IMR-90 (cell line): Measurements from ENCODE around the gene USH1G. TPM values are rescaled to one million over a fixed set of nuclear protein-coding genes. Genes with fewer than 3 reads are reported as not detected.

ENCODE experiments used
- ATAC-seq: fragments of 200-7000 bp; cut with Tn5 transposase; 2 replicates; pipeline ENCODE4 v1.9.1; 2020; ENCODE audit warnings: low read depth, mild to moderate bottlenecking, moderate library complexity
- BruUV-seq: library from RNA; stranded (reverse); fragments of 400-500 nt; replicated peaks from 2 replicates; lab custom pipeline; 2021; lab: Mats Ljungman, UMichigan
- CTCF ChIA-PET: fragments of 300-600 bp; formaldehyde crosslinking; extraction: SDS; loops from one replicate; lab custom pipeline; 2021; ENCODE audit warnings: antibody characterized with exemption; lab: Yijun Ruan, JAX
- POLR2A ChIA-PET: fragments of 300-600 bp; sonication (Branson Sonifier 250); formaldehyde crosslinking; loops from one replicate; lab custom pipeline; 2022; ENCODE audit warnings: antibody characterized with exemption; ENCODE audit not compliant: unreplicated experiment; lab: Charles Lee
- DNase-seq: peaks from one replicate; pipeline ENCODE4 v3.0.0; 2013
- H2AFZ ChIP-seq: replicated peaks from 2 replicates; pipeline ENCODE3; 2013; ENCODE audit warnings: low read length, mild to moderate bottlenecking; ENCODE audit not compliant: poor library complexity
- H2AK5ac ChIP-seq: 2 replicates; pipeline ENCODE4 v1.6.1; 2013; ENCODE audit warnings: low read depth, low read length, inconsistent platforms
- H2AK9ac ChIP-seq: replicated peaks from 2 replicates; pipeline ENCODE3; 2013; ENCODE audit warnings: mild to moderate bottlenecking, low read depth, low read length, moderate library complexity; ENCODE audit not compliant: poor library complexity
- H2BK120ac ChIP-seq: 2 replicates; pipeline ENCODE4 v1.6.1; 2013; ENCODE audit warnings: low read depth, low read length, inconsistent platforms
- H2BK15ac ChIP-seq: 3 replicates; pipeline ENCODE4 v1.6.1; 2013; ENCODE audit warnings: low read depth, low read length, inconsistent platforms
- H2BK20ac ChIP-seq: 2 replicates; pipeline ENCODE4 v1.6.1; 2013; ENCODE audit warnings: low read depth, mild to moderate bottlenecking, inconsistent platforms, low read length, moderate library complexity
- H2BK5ac ChIP-seq: 2 replicates; pipeline ENCODE4 v1.6.1; 2013; ENCODE audit warnings: mild to moderate bottlenecking, low read depth, low read length, inconsistent platforms; ENCODE audit not compliant: poor library complexity, severe bottlenecking
- H3K14ac ChIP-seq: replicated peaks from 2 replicates; pipeline ENCODE4 v1.6.1; 2013; ENCODE audit warnings: low read depth, low read length, inconsistent platforms
- H3K18ac ChIP-seq: 2 replicates; pipeline ENCODE4 v1.6.1; 2013; ENCODE audit warnings: low read depth, low read length, control low read depth
- H3K23ac ChIP-seq: 2 replicates; pipeline ENCODE4 v1.6.1; 2013; ENCODE audit warnings: low read depth, low read length, inconsistent platforms
- H3K27ac ChIP-seq: 2 replicates; pipeline ENCODE4 v1.5.1; 2013; ENCODE audit warnings: mild to moderate bottlenecking, control low read depth, low read length; ENCODE audit not compliant: insufficient read depth
- H3K27me3 ChIP-seq: 2 replicates; pipeline ENCODE4 v1.6.1; 2013; ENCODE audit warnings: low read length; ENCODE audit not compliant: control insufficient read depth, insufficient read depth
- H3K36me3 ChIP-seq: 2 replicates; pipeline ENCODE4 v1.6.1; 2013; ENCODE audit warnings: low read length, mixed read lengths; ENCODE audit not compliant: control insufficient read depth, insufficient read depth
- H3K4ac ChIP-seq: 2 replicates; pipeline ENCODE4 v1.6.1; 2013; ENCODE audit warnings: low read depth, low read length, inconsistent platforms
- H3K4me1 ChIP-seq: 2 replicates; pipeline ENCODE4 v1.6.1; 2013; ENCODE audit warnings: low read length, mixed read lengths; ENCODE audit not compliant: control insufficient read depth, insufficient read depth
- H3K4me2 ChIP-seq: 2 replicates; pipeline ENCODE4 v1.6.1; 2013; ENCODE audit warnings: low read depth, mild to moderate bottlenecking, control low read depth, low read length, moderate library complexity
- H3K4me3 ChIP-seq: 2 replicates; pipeline ENCODE4 v1.5.1; 2013; ENCODE audit warnings: low read depth, mild to moderate bottlenecking, control low read depth, low read length, moderate library complexity; ENCODE audit not compliant: insufficient read depth
- H3K56ac ChIP-seq: 2 replicates; pipeline ENCODE4 v1.6.1; 2013; ENCODE audit warnings: low read length, inconsistent platforms; ENCODE audit not compliant: insufficient read depth; ENCODE audit errors: extremely low read depth
- H3K79me1 ChIP-seq, 2 experiments: 2 replicates each; pipeline ENCODE4 v1.6.1; 2013; ENCODE audit warnings: low read length in 2 of 2, inconsistent platforms in 1 of 2, low read depth in 1 of 2
- H3K9ac ChIP-seq: 2 replicates; pipeline ENCODE4 v1.6.1; 2013; ENCODE audit warnings: low read depth, low read length, control low read depth
- H3K9me1 ChIP-seq: 2 replicates; pipeline ENCODE4 v1.6.1; 2013; ENCODE audit warnings: low read length, inconsistent platforms; ENCODE audit not compliant: insufficient read depth
- H3K9me3 ChIP-seq: 2 replicates; pipeline ENCODE4 v1.6.1; 2013; ENCODE audit warnings: low read length; ENCODE audit not compliant: control insufficient read depth, insufficient read depth
- H4K20me1 ChIP-seq: 2 replicates; pipeline ENCODE4 v1.6.1; 2013; ENCODE audit warnings: low read length, inconsistent platforms; ENCODE audit not compliant: insufficient read depth
- H4K5ac ChIP-seq: 2 replicates; pipeline ENCODE4 v1.6.1; 2013; ENCODE audit warnings: mild to moderate bottlenecking, low read depth, low read length, control low read depth
- H4K8ac ChIP-seq, 2 experiments: 2 replicates each; pipeline ENCODE4 v1.6.1; 2013; ENCODE audit warnings: low read depth in 2 of 2, low read length in 2 of 2, control low read depth in 1 of 2, inconsistent platforms in 1 of 2
- H4K91ac ChIP-seq: 2 replicates; pipeline ENCODE4 v1.6.1; 2013; ENCODE audit warnings: low read depth, low read length, inconsistent platforms; ENCODE audit not compliant: insufficient read depth
- BHLHE40 ChIP-seq: fragments of 150-350 bp; IDR thresholded peaks from 2 replicates; pipeline ENCODE4 v1.6.1; 2016; ENCODE audit warnings: mild to moderate bottlenecking, low read depth, low read length
- CEBPB ChIP-seq: IDR thresholded peaks from 2 replicates; pipeline ENCODE4 v1.6.1; 2012; ENCODE audit warnings: low read depth, low read length, improper control_type of control experiment
- CHD1 ChIP-seq: IDR thresholded peaks from 2 replicates; pipeline ENCODE4 v1.6.1; 2012; ENCODE audit warnings: low read depth, low read length, improper control_type of control experiment
- FOS ChIP-seq: fragments of 150-350 bp; IDR thresholded peaks from 2 replicates; pipeline ENCODE4 v1.6.1; 2016; ENCODE audit warnings: low read depth, low read length
- MAZ ChIP-seq: IDR thresholded peaks from 2 replicates; pipeline ENCODE4 v1.6.1; 2012; ENCODE audit warnings: low read depth, mild to moderate bottlenecking, low read length, improper control_type of control experiment, moderate library complexity, borderline replicate concordance
- MXI1 ChIP-seq: IDR thresholded peaks from 2 replicates; pipeline ENCODE4 v1.6.1; 2012; ENCODE audit warnings: low read depth, mild to moderate bottlenecking, low read length, moderate library complexity, borderline replicate concordance
- NFE2L2 ChIP-seq: fragments of 150-350 bp; IDR thresholded peaks from 2 replicates; pipeline ENCODE4 v1.6.1; 2016; ENCODE audit warnings: low read depth, mild to moderate bottlenecking, low read length
- POLR2A ChIP-seq: IDR thresholded peaks from 2 replicates; pipeline ENCODE4 v1.6.1; 2012; ENCODE audit warnings: mild to moderate bottlenecking, low read depth, low read length
- RAD21 ChIP-seq: IDR thresholded peaks from 2 replicates; pipeline ENCODE4 v1.6.1; 2012; ENCODE audit warnings: low read length, improper control_type of control experiment
- RCOR1 ChIP-seq: IDR thresholded peaks from 2 replicates; pipeline ENCODE4 v1.6.1; 2012; ENCODE audit warnings: mild to moderate bottlenecking, low read length, improper control_type of control experiment; ENCODE audit not compliant: insufficient replicate concordance
- RFX5 ChIP-seq: IDR thresholded peaks from 2 replicates; pipeline ENCODE4 v1.8.0; 2012; ENCODE audit warnings: low read depth, mild to moderate bottlenecking, low read length, moderate library complexity
- SMC3 ChIP-seq: fragments of 150-350 bp; IDR thresholded peaks from 2 replicates; pipeline ENCODE4 v1.6.1; 2016; ENCODE audit warnings: low read depth, mild to moderate bottlenecking, antibody characterized with exemption, low read length, moderate library complexity
- USF2 ChIP-seq: fragments of 150-350 bp; IDR thresholded peaks from 2 replicates; pipeline ENCODE4 v1.6.1; 2017; ENCODE audit warnings: mild to moderate bottlenecking, antibody characterized with exemption, low read length, low read depth
- WGBS, 2 experiments: methylation state at CpG; one replicate each; pipeline versions ENCODE4 v1.1.5 to v1.1.7; 2013; ENCODE audit warnings: missing lambda C conversion rate in 2 of 2; ENCODE audit not compliant: insufficient read length in 1 of 2; ENCODE audit errors: extremely low coverage in 2 of 2; 5-methylcytosine and 5-hydroxymethylcytosine counted together
- dilution Hi-C: fragments of 300-500 bp; cut with HindIII; formaldehyde crosslinking; loops from one replicate; pipeline ENCODE4 v1.14.3; 2018; ENCODE audit warnings: low sequenced_read_pairs; ENCODE audit not compliant: unreplicated experiment
- in situ Hi-C: fragments of 300-500 bp; cut with MboI; formaldehyde crosslinking; loops from 3 replicates; pipeline ENCODE4 v1.14.3; 2019; ENCODE audit warnings: low sequenced_read_pairs, inconsistent platforms, mixed read lengths
- intact Hi-C: fragments of 100-400 bp; cut with micrococcal nuclease; formaldehyde crosslinking; loops from 2 replicates; pipeline ENCODE4 v1.10.0; 2022
- polyA plus RNA-seq, 3 experiments: library from polyadenylated mRNA; depleted of rRNA; stranded (reverse); fragments of >200 nt; gene quantifications; 2 replicates each; pipeline ENCODE4 v1.2.3, GENCODE V29; 2012; ENCODE audit warnings: low replicate concordance in 1 of 3
- total RNA-seq: library from RNA; depleted of rRNA; stranded (reverse); fragments of >200 nt; gene quantifications from 2 replicates; pipeline ENCODE4 v1.2.3, GENCODE V29; 2012
- TF ChIP-seq, protein P1 (sequence below): conservative IDR thresholded peaks from 2 replicates; pipeline ENCODE4 v1.5.1; 2012; ENCODE audit warnings: mild to moderate bottlenecking, low read depth, low read length, improper control_type of control experiment
- TF ChIP-seq, protein P2 (sequence below): fragments of 150-350 bp; IDR thresholded peaks from 2 replicates; pipeline ENCODE4 v1.6.1; 2016; ENCODE audit warnings: low read depth, mild to moderate bottlenecking, low read length, moderate library complexity, borderline replicate concordance

Gene USH1G
- total and polyA plus RNA-seq, 2 of the 4 experiments (the other 2 are of a cell fraction) = not detected

DNA sequence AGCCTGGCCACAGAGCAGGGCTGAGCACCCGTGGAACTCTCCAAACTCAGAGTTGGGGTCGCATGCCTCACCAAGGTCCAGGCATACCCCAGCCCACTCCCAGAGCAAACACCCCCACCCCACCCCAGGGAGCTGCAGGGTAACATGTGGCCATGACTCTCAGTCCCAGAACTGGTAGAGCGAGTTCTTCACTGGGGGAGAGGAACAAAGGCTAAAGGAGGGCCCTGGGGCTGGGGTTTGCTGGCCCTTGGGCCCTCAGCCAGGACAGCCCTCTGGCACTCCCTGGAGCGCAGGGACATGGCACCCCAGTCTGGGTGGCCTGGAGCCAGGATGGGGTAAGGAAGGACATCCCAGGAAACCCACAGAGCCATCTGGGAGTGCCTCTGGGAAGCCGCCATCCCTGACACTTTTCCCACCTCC is 45.3 kb upstream of the USH1G start:
- intact Hi-C loops (no loop called here), in situ Hi-C loops (loop anchor here (10.0 kb wide), 1 partner anchor 236 kb away; the partner anchor contains the start of gene NUP85)
- CTCF ChIA-PET = interaction anchor here (0.8 kb wide), 1 partner anchor 10 kb away, joined by 4 read pairs; no protein-coding TSS in a partner anchor

More for the DNA sequence above, 45.3 kb upstream of the USH1G start:
- no peaks in the 10 kb centered on the region for H3K36me3 ChIP-seq
- no peak overlapping the region for H3K4me2 ChIP-seq
- H3K27me3 ChIP-seq = peaks cover 36% of the 10 kb centered on the region
- no peak overlapping the region for H2AFZ ChIP-seq
- no peak overlapping the region for H2BK5ac ChIP-seq
- H2AK5ac ChIP-seq = no peak overlapping the region
- H3K56ac ChIP-seq = no peak overlapping the region
- no peak overlapping the region for H2BK15ac ChIP-seq
- no peak overlapping the region for H2AK9ac ChIP-seq
- no peaks in the 10 kb centered on the region for H4K20me1 ChIP-seq
- DNase-seq (no peak), ATAC-seq (no peak)
- no peaks in the 10 kb centered on the region for H3K79me1 ChIP-seq
- no peak overlapping the region for H3K14ac ChIP-seq
- dilution Hi-C loops = no loop called here
- H3K9me1 ChIP-seq = no peaks in the 10 kb centered on the region
- no peak overlapping the region for H3K27ac ChIP-seq
- H3K9me3 ChIP-seq = no peaks in the 10 kb centered on the region
- no peak overlapping the region for H3K23ac ChIP-seq
- no peak overlapping the region for H2BK120ac ChIP-seq
- no peak overlapping the region for H3K9ac ChIP-seq
- no peak overlapping the region for H3K18ac ChIP-seq
- POLR2A ChIA-PET = no interaction called here
- H3K4ac ChIP-seq = no peak overlapping the region
- no TSS peak for BruUV-seq
- H4K8ac ChIP-seq = no peak overlapping the region
- no peak overlapping the region for H4K91ac ChIP-seq
- TF ChIP-seq, protein P1, sequence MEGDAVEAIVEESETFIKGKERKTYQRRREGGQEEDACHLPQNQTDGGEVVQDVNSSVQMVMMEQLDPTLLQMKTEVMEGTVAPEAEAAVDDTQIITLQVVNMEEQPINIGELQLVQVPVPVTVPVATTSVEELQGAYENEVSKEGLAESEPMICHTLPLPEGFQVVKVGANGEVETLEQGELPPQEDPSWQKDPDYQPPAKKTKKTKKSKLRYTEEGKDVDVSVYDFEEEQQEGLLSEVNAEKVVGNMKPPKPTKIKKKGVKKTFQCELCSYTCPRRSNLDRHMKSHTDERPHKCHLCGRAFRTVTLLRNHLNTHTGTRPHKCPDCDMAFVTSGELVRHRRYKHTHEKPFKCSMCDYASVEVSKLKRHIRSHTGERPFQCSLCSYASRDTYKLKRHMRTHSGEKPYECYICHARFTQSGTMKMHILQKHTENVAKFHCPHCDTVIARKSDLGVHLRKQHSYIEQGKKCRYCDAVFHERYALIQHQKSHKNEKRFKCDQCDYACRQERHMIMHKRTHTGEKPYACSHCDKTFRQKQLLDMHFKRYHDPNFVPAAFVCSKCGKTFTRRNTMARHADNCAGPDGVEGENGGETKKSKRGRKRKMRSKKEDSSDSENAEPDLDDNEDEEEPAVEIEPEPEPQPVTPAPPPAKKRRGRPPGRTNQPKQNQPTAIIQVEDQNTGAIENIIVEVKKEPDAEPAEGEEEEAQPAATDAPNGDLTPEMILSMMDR = no peak
- TF ChIP-seq NFE2L2 (no peak), RFX5 (no peak), MXI1 (no peak), SMC3 (no peak), CEBPB (no peak), RAD21 (no peak), MAZ (no peak), BHLHE40 (no peak), POLR2A (no peak), RCOR1 (no peak), CHD1 (no peak), FOS (no peak), USF2 (no peak)
- TF ChIP-seq, protein P2, sequence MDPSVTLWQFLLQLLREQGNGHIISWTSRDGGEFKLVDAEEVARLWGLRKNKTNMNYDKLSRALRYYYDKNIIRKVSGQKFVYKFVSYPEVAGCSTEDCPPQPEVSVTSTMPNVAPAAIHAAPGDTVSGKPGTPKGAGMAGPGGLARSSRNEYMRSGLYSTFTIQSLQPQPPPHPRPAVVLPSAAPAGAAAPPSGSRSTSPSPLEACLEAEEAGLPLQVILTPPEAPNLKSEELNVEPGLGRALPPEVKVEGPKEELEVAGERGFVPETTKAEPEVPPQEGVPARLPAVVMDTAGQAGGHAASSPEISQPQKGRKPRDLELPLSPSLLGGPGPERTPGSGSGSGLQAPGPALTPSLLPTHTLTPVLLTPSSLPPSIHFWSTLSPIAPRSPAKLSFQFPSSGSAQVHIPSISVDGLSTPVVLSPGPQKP = no peak
- no CpG with 5 or more reads among the region's 5 CpGs for WGBS, 2 experiments
- 0 out of 2 replicates have a peak, but pooled peaks cover 2% of the 10 kb centered on the region for H3K4me1 ChIP-seq
- no peak overlapping the region for H3K4me3 ChIP-seq
- H2BK20ac ChIP-seq = no peak overlapping the region
- H4K5ac ChIP-seq = no peak overlapping the region
